H1 (cell line): ENCODE measurements around the gene CHD6. TPM values are rescaled to one million over a fixed set of nuclear protein-coding genes. Genes with fewer than 3 reads are reported as not detected.

ENCODE experiments used
- CTCF ChIA-PET: fragments of 300-600 bp; sonication (Branson Sonifier 250); formaldehyde crosslinking; loops from one replicate; lab custom pipeline; 2021; ENCODE audit not compliant: partially characterized antibody; lab: Charles Lee
- POLR2A ChIA-PET: fragments of 300-600 bp; sonication (Branson Sonifier 250); formaldehyde crosslinking; loops from one replicate; lab custom pipeline; 2021; ENCODE audit warnings: inconsistent platforms; ENCODE audit not compliant: partially characterized antibody; lab: Charles Lee
- DNase-seq, 2 experiments: peaks; one replicate each; pipeline versions ENCODE4 v3.0.0 to v3.0.0-alpha.2; 2010 to 2022; ENCODE audit warnings: low spot score in 2 of 2, low read depth in 1 of 2, mixed read lengths in 1 of 2
- FAIRE-seq: peaks from 2 replicates; lab custom pipeline; 2011; peaks lifted over from hg19 to GRCh38; lab: Jason Lieb, UNC
- H2AFZ ChIP-seq: 2 replicates; pipeline ENCODE4 v1.8.1; 2012; ENCODE audit warnings: low read length, inconsistent platforms
- H2AK5ac ChIP-seq: 2 replicates; pipeline ENCODE4 v1.6.1; 2013; ENCODE audit warnings: low read depth, low read length
- H2BK120ac ChIP-seq: replicated peaks from 2 replicates; pipeline ENCODE3; 2013; ENCODE audit warnings: low read depth, low read length, inconsistent platforms
- H2BK12ac ChIP-seq: 2 replicates; pipeline ENCODE4 v1.6.1; 2013; ENCODE audit warnings: low read depth, low read length
- H2BK15ac ChIP-seq: 2 replicates; pipeline ENCODE4 v1.6.1; 2013; ENCODE audit warnings: low read length
- H2BK20ac ChIP-seq: 2 replicates; pipeline ENCODE4 v1.6.1; 2013; ENCODE audit warnings: low read length
- H2BK5ac ChIP-seq: 2 replicates; pipeline ENCODE4 v1.6.1; 2013; ENCODE audit warnings: low read depth, low read length
- H3K14ac ChIP-seq: 2 replicates; pipeline ENCODE4 v1.6.1; 2013; ENCODE audit warnings: inconsistent platforms; ENCODE audit not compliant: insufficient read length
- H3K18ac ChIP-seq: 2 replicates; pipeline ENCODE4 v1.6.1; 2013; ENCODE audit warnings: low read length; ENCODE audit errors: extremely low read depth
- H3K23ac ChIP-seq: 2 replicates; pipeline ENCODE4 v1.6.1; 2013; ENCODE audit warnings: inconsistent platforms; ENCODE audit not compliant: insufficient read length
- H3K23me2 ChIP-seq: 2 replicates; pipeline ENCODE4 v1.6.1; 2013; ENCODE audit warnings: low read depth, low read length
- H3K27ac ChIP-seq: 2 replicates; pipeline ENCODE4 v1.6.1; 2011; ENCODE audit warnings: low read depth, low read length, inconsistent platforms
- H3K27me3 ChIP-seq, 4 experiments: replicated peaks in 1 of 4; 1 replicate in 1 of 4; 2 replicates in 3 of 4; pipeline versions ENCODE4 v1.6.1 to v1.8.1; 2011 to 2013; ENCODE audit warnings: low read length in 3 of 4, mild to moderate bottlenecking in 3 of 4, inconsistent platforms in 2 of 4, mixed read lengths in 2 of 4, moderate library complexity in 1 of 4; ENCODE audit not compliant: control insufficient read depth in 3 of 4, insufficient read depth in 3 of 4; ENCODE audit errors: extremely low read depth in 1 of 4
- H3K36me3 ChIP-seq, 4 experiments: 2 replicates each; pipeline versions ENCODE4 v1.6.1 to v1.8.1; 2011 to 2013; ENCODE audit warnings: mild to moderate bottlenecking in 4 of 4, low read length in 3 of 4, moderate library complexity in 2 of 4, control low read depth in 1 of 4, inconsistent platforms in 1 of 4; ENCODE audit not compliant: insufficient read depth in 4 of 4, control insufficient read depth in 2 of 4
- H3K4ac ChIP-seq: replicated peaks from 2 replicates; pipeline ENCODE3; 2013; ENCODE audit warnings: low read length, low read depth, mixed read lengths, inconsistent platforms; ENCODE audit not compliant: insufficient read length
- H3K4me1 ChIP-seq, 4 experiments: replicated peaks in 1 of 4; 1 replicate in 1 of 4; 2 replicates in 3 of 4; pipeline versions ENCODE4 v1.6.1 to v1.8.1; 2011 to 2013; ENCODE audit warnings: low read length in 3 of 4, inconsistent platforms in 2 of 4, mixed read lengths in 1 of 4; ENCODE audit not compliant: insufficient read depth in 4 of 4, control insufficient read depth in 3 of 4
- H3K4me2 ChIP-seq, 2 experiments: 2 replicates each; pipeline versions ENCODE4 v1.6.1 to v1.8.1; 2011 to 2013; ENCODE audit warnings: low read depth in 2 of 2, low read length in 2 of 2, control low read depth in 1 of 2, inconsistent platforms in 1 of 2, mild to moderate bottlenecking in 1 of 2; ENCODE audit not compliant: insufficient read depth in 1 of 2
- H3K4me3 ChIP-seq, 4 experiments: fragments of 200-600, 300-600 bp in 1 of 4; sonication (generic), shearing (Covaris generic), sonication (Bioruptor Twin) in 1 of 4; 2 replicates each; pipeline versions ENCODE4 v1.5.1 to v1.8.1; 2011 to 2016; ENCODE audit warnings: low read length in 4 of 4, low read depth in 3 of 4, control low read depth in 2 of 4, inconsistent platforms in 2 of 4, mild to moderate bottlenecking in 2 of 4, mixed read lengths in 1 of 4, moderate library complexity in 1 of 4; ENCODE audit not compliant: insufficient read depth in 2 of 4; ENCODE audit errors: extremely low read depth in 1 of 4
- H3K56ac ChIP-seq: replicated peaks from 2 replicates; pipeline ENCODE3; 2013; ENCODE audit warnings: low read depth, mild to moderate bottlenecking, mixed read lengths, low read length, inconsistent platforms; ENCODE audit not compliant: insufficient read length
- H3K79me1 ChIP-seq: 2 replicates; pipeline ENCODE4 v1.6.1; 2013; ENCODE audit warnings: low read depth, low read length, control low read depth
- H3K79me2 ChIP-seq, 2 experiments: 2 replicates each; pipeline versions ENCODE4 v1.6.1 to v1.8.1; 2012 to 2013; ENCODE audit warnings: low read length in 2 of 2, mild to moderate bottlenecking in 2 of 2, inconsistent platforms in 1 of 2; ENCODE audit not compliant: insufficient read depth in 2 of 2, control insufficient read depth in 1 of 2
- H3K9ac ChIP-seq, 4 experiments: replicated peaks in 1 of 4; 1 replicate in 1 of 4; 2 replicates in 3 of 4; pipeline versions ENCODE4 v1.6.1 to v1.8.1; 2011 to 2013; ENCODE audit warnings: low read depth in 3 of 4, low read length in 3 of 4, control low read depth in 2 of 4, mild to moderate bottlenecking in 2 of 4, moderate library complexity in 2 of 4, inconsistent platforms in 1 of 4; ENCODE audit errors: extremely low read depth in 1 of 4
- H3K9me3 ChIP-seq, 2 experiments: 2 replicates each; pipeline versions ENCODE4 v1.6.1 to v1.8.1; 2012 to 2013; ENCODE audit warnings: mild to moderate bottlenecking in 2 of 2, moderate library complexity in 2 of 2, control low read depth in 1 of 2, inconsistent platforms in 1 of 2, low read depth in 1 of 2, low read length in 1 of 2, mixed read lengths in 1 of 2; ENCODE audit not compliant: insufficient read depth in 2 of 2
- H4K20me1 ChIP-seq, 2 experiments: replicated peaks in 1 of 2; 2 replicates each; pipeline versions ENCODE3 to v1.8.1; 2011 to 2013; ENCODE audit warnings: inconsistent platforms in 2 of 2, low read length in 2 of 2, mild to moderate bottlenecking in 1 of 2; ENCODE audit not compliant: insufficient read depth in 2 of 2, control insufficient read depth in 1 of 2
- H4K5ac ChIP-seq: 2 replicates; pipeline ENCODE4 v1.6.1; 2013; ENCODE audit warnings: low read length, low read depth, mixed read lengths, inconsistent platforms; ENCODE audit not compliant: insufficient read length
- H4K8ac ChIP-seq: 2 replicates; pipeline ENCODE4 v1.8.0; 2013; ENCODE audit warnings: mild to moderate bottlenecking, moderate library complexity, low read length, inconsistent platforms; ENCODE audit not compliant: insufficient read depth; ENCODE audit errors: extremely low read depth
- H4K91ac ChIP-seq: replicated peaks from 2 replicates; pipeline ENCODE3; 2013; ENCODE audit warnings: low read length, mixed read lengths, inconsistent platforms; ENCODE audit not compliant: insufficient read length
- ASH2L ChIP-seq: fragments of 200-600, 300-600 bp; sonication (generic); IDR thresholded peaks from one replicate; pipeline ENCODE4 v1.7.1; 2017; ENCODE audit warnings: low read length
- CHD1 ChIP-seq: IDR thresholded peaks from 2 replicates; pipeline ENCODE4 v1.6.1; 2012; ENCODE audit warnings: low read depth, low read length, improper control_type of control experiment
- CHD2 ChIP-seq: IDR thresholded peaks from 2 replicates; pipeline ENCODE4 v1.6.1; 2012; ENCODE audit warnings: low read length, improper control_type of control experiment
- CTCF ChIP-seq, 3 experiments: IDR thresholded peaks; 1 replicate in 2 of 3; 2 replicates in 1 of 3; pipeline versions ENCODE4 v1.5.1 to v1.6.1; 2011; ENCODE audit warnings: low read length in 3 of 3, mild to moderate bottlenecking in 3 of 3, inconsistent platforms in 2 of 3, low read depth in 1 of 3, moderate library complexity in 1 of 3; ENCODE audit not compliant: insufficient read depth in 1 of 3; ENCODE audit errors: control extremely low read depth in 1 of 3
- KDM1A ChIP-seq: fragments of 200-600, 300-600 bp; sonication (generic); IDR thresholded peaks from 2 replicates; pipeline ENCODE4 v1.7.1; 2016; ENCODE audit warnings: mild to moderate bottlenecking, low read length, borderline replicate concordance
- PHF8 ChIP-seq: fragments of 200-600 bp; sonication (generic); conservative IDR thresholded peaks from 2 replicates; pipeline ENCODE4 v1.7.1; 2012; ENCODE audit warnings: low read depth, mild to moderate bottlenecking, inconsistent platforms, low read length, moderate library complexity
- POU5F1 ChIP-seq: IDR thresholded peaks from 2 replicates; pipeline ENCODE4 v1.6.1; 2011; ENCODE audit warnings: low read depth, mild to moderate bottlenecking, low read length, moderate library complexity
- SP1 ChIP-seq: IDR thresholded peaks from 2 replicates; pipeline ENCODE4 v1.6.1; 2011; ENCODE audit warnings: low read depth, low read length
- TBP ChIP-seq: IDR thresholded peaks from 2 replicates; pipeline ENCODE4 v1.6.1; 2011; ENCODE audit warnings: low read depth, low read length, improper control_type of control experiment
- WGBS, 2 experiments: shearing (Covaris generic) in 1 of 2; methylation state at CpG; one replicate each; pipeline versions ENCODE4 v1.1.6 to v1.1.7; 2013 to 2015; ENCODE audit warnings: low lambda C conversion rate in 2 of 2, mixed read lengths in 2 of 2, inconsistent platforms in 1 of 2, low coverage in 1 of 2, missing lambda C conversion rate in 1 of 2; ENCODE audit not compliant: insufficient replicate concordance in 2 of 2, insufficient coverage in 1 of 2, insufficient read length in 1 of 2; ENCODE audit errors: extremely low coverage in 1 of 2, missing lambda C conversion rate in 1 of 2; 5-methylcytosine and 5-hydroxymethylcytosine counted together
- polyA plus RNA-seq, 7 experiments: library from polyadenylated mRNA; depleted of rRNA in 3 of 7; stranded (reverse) in 5 of 7; unstranded in 2 of 7; fragments of >200 nt in 5 of 7; fragments of 200-250 nt in 2 of 7; gene quantifications; 1 replicate in 5 of 7; 2 replicates in 1 of 7; 4 replicates in 1 of 7; pipeline versions ENCODE4 v1.2.1 to v1.2.3, GENCODE V29; 2011 to 2013; ENCODE audit warnings: missing spikeins in 2 of 7, mixed read lengths in 2 of 7
- total RNA-seq: library from RNA; stranded (reverse); fragmentation: NEBNext Ultra II Directional; extraction: Animal tissue kit (Norgen Biotek cat#: 25700); gene quantifications from 2 replicates; pipeline ENCODE4 v1.2.1, GENCODE V29; 2021
- TF ChIP-seq, protein P1 (sequence below): IDR thresholded peaks from 2 replicates; pipeline ENCODE4 v1.6.1; 2012; ENCODE audit warnings: inconsistent platforms

Gene CHD6
- total and polyA plus RNA-seq, 2 of the 8 experiments (the other 6 are each of a cell fraction or from before 2014, with no cell fraction given), result 11.1 to 62.9 TPM

GRCh38 chr20:41497186-41497895 is 120.8 kb downstream of the CHD6 start:
- Histone ChIP-seq H2BK12ac (no peak overlapping the region), H3K14ac (no peak overlapping the region), H2BK15ac (no peak overlapping the region), H3K4me1 (no peaks in the 10 kb centered on the region; a peak in 1 of 7 replicates), H2AFZ (no peak overlapping the region), H3K79me2 (peaks cover 0 to 5% of the 10 kb centered on the region in 2 experiments; a peak in 1 of 4 replicates), H3K18ac (no peak overlapping the region), H2BK5ac (no peak overlapping the region), H4K8ac (no peak overlapping the region), H3K23ac (no peak overlapping the region), H4K5ac (no peak overlapping the region), H3K56ac (no peak overlapping the region), H3K4me3 (no peak overlapping the region), H2BK120ac (no peak overlapping the region), H4K20me1 (peaks cover 0 to 2% of the 10 kb centered on the region in 2 experiments), H4K91ac (no peak overlapping the region), H3K4ac (no peak overlapping the region), H2AK5ac (no peak overlapping the region), H3K36me3 (peaks cover 2 to 23% (median 12%) of the 10 kb centered on the region in 4 experiments; a peak in 6 of 8 replicates), H3K9ac (no peak overlapping the region), H2BK20ac (no peak overlapping the region), H3K23me2 (no peaks in the 10 kb centered on the region), H3K4me2 (no peak overlapping the region), H3K27ac (no peak overlapping the region), H3K79me1 (no peaks in the 10 kb centered on the region), H3K27me3 (no peaks in the 10 kb centered on the region), H3K9me3 (no peaks in the 10 kb centered on the region)
- DNase-seq, result no peak
- FAIRE-seq, result no peak
- WGBS, 2 experiments, result 91% methylated on average over 9 of the region's 9 CpGs; no CpG with 5 or more reads in 1 of the 2 experiments
- ChIA-PET POLR2A (interaction anchor here (1.2 kb wide), 1 partner anchor 56 kb away, joined by 3 read pairs; no protein-coding TSS in a partner anchor), CTCF (interaction anchor here (0.6 kb wide), 1 partner anchor 215 kb away, joined by 3 read pairs; no protein-coding TSS in a partner anchor)
- TF ChIP-seq CHD2, result no peak
- TF ChIP-seq KDM1A, result no peak
- no peak for TF ChIP-seq SP1
- no peak for TF ChIP-seq ASH2L
- TF ChIP-seq PHF8, result no peak
- TF ChIP-seq CTCF (IDR thresholded peaks at IDR 0.05; ENCODE audit: control extremely low read depth in 1 of 3, insufficient read depth in 1 of 3, low read depth in 1 of 3, low read length in 3 of 3), result no peak
- no peak for TF ChIP-seq TBP
- TF ChIP-seq POU5F1, result no peak
- TF ChIP-seq CHD1, result no peak
- TF ChIP-seq, protein P1, sequence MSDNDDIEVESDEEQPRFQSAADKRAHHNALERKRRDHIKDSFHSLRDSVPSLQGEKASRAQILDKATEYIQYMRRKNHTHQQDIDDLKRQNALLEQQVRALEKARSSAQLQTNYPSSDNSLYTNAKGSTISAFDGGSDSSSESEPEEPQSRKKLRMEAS, result no peak
